ENCODE measurements around the gene COG5. TPM values are rescaled to one million over a fixed set of nuclear protein-coding genes. Genes with fewer than 3 reads are reported as not detected.

Gene COG5
- polyA plus RNA-seq, 1 of the 3 experiments (the other 2 are of a cell fraction): 21.2 TPM

DNA sequence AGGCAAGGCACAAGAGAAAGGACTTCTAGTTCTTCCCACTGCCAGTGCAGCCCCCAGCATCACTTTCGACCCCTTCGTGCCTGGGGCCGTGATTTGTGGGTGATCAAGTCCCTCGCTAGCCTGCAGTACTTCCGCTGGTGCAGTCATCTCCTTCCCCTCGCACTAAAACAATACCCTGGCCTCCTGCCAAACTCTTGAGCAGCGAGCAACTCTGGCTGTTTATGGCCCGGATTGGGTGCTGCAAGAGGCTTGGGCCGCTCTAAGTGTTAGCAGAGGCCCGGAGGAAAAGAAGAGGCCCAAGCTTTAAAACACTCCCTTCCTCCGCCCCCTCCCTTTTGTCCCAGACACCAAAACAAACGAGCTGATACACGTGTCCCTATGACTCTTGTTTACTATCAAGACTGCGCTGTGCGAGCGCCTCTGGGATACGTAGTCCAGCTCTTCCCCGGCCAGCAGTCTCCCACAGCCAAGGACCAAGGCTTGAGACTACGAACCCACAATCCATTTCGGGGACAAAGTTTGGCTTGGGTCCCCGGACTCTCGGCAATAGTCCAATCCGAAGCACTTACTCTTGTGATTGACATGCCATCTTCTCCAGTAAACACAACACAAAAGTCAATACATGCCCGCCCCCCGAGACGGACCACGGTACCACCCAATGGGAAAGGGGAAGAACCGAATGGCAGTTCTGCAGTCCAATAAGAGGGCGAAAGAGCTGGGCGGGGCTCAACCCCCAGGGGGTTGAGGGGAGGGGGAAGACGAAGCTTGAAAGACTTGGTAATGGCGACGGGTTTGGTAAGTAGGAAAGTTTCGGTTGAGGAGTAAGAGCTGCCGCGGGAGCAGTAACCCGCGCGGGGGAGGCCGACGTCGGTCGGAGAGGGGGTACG is 395.2 kb downstream of the COG5 start, which contains the start of gene HBP1:
Gene HBP1, plus strand, starts transcription at position 771 of the 887 bp plus-strand sequence. CDS start 10,891 bp downstream, outside the sequence.
- WGBS (ENCODE audit: low lambda C conversion rate): 1% methylated on average over 44 of the region's 44 CpGs
- H3K4me2 ChIP-seq: peak within 1 kb of the TSS; percentile 97
- peaks cover 21% of the 10 kb centered on the region for H3F3A ChIP-seq (replicated peaks; ENCODE audit: insufficient read depth)
- ChIA-PET POLR2A (interaction anchor here (0.6 to 3.2 kb wide), 10 partner anchors 12 to 1111 kb away, joined by 3 to 19 read pairs (median 4); partner anchors contain the start of genes CBLL1, COG5, DUS4L and GPR22), CTCF (interaction anchor here (0.6 to 6.3 kb wide), 16 partner anchors 8 to 706 kb away, joined by 3 to 77 read pairs (median 4); partner anchors contain the start of gene CCDC71L)
- peak; percentile 95 for DNase-seq
- H3K4me1 ChIP-seq (ENCODE audit: control insufficient read depth in 1 of 2, insufficient read depth in 2 of 2, low read depth in 1 of 2, low read length in 1 of 2): peaks cover 0 to 13% of the 10 kb centered on the region in 2 experiments; a peak in 2 of 4 replicates
- H2AFZ ChIP-seq (ENCODE audit: low read depth): peak within 1 kb of the TSS; percentile 92
- peak within 1 kb of the TSS; percentile 90 for H3K9ac ChIP-seq
- H3K27ac ChIP-seq (ENCODE audit: low read depth in 2 of 2, low read length in 1 of 2): peak within 1 kb of the TSS; percentile 97 to 98
- H3K9me3 ChIP-seq: no peaks in the 10 kb centered on the region
- H3K36me3 ChIP-seq (replicated peaks in 1 of 2; ENCODE audit: control insufficient read depth in 1 of 2, insufficient read depth in 2 of 2, low read length in 1 of 2): peaks cover 0 to 11% of the 10 kb centered on the region in 2 experiments
- peaks cover 36% of the 10 kb centered on the region for H3K79me2 ChIP-seq (ENCODE audit: insufficient read depth)
- no peaks in the 10 kb centered on the region for H3K27me3 ChIP-seq (ENCODE audit: insufficient read depth)
- no peaks in the 10 kb centered on the region for H3K9me2 ChIP-seq
- peak within 1 kb of the TSS; percentile 87 to 89 for H3K4me3 ChIP-seq (ENCODE audit: low read depth in 2 of 2, low read length in 1 of 2)
- peaks cover 35% of the 10 kb centered on the region for H4K20me1 ChIP-seq (ENCODE audit: insufficient read depth)
- TF ChIP-seq GABPA (IDR thresholded peaks at IDR 0.05; ENCODE audit: low read depth) (peak; percentile 53), MEF2A (IDR thresholded peaks at IDR 0.05; ENCODE audit: borderline replicate concordance, low read depth) (no peak), JUND (IDR thresholded peaks at IDR 0.05) (no peak), FOXM1 (IDR thresholded peaks at IDR 0.05; ENCODE audit: low read depth) (no peak), RCOR1 (IDR thresholded peaks at IDR 0.05; ENCODE audit: low read length) (0 out of 2 replicates have a peak, but pooled peaks have one; percentile 4), ZBTB33 (IDR thresholded peaks at IDR 0.05; ENCODE audit: borderline replicate concordance, low read depth) (peak; percentile 83), REST (IDR thresholded peaks at IDR 0.05; ENCODE audit: low read depth, low read length) (no peak), EP300 (IDR thresholded peaks at IDR 0.05; ENCODE audit: borderline replicate concordance in 1 of 2, low read depth in 1 of 2, low read length in 1 of 2) (no peak), GATA2 (CRISPR knock-in tag; IDR thresholded peaks at IDR 0.05) (no peak; the same call in 1 of the 2 replicates), TAF1 (IDR thresholded peaks at IDR 0.05; ENCODE audit: borderline replicate concordance, low read depth, low read length) (peak; percentile 75), NFIC (IDR thresholded peaks at IDR 0.05; ENCODE audit: borderline replicate concordance) (peak; percentile 82), FOSL2 (IDR thresholded peaks at IDR 0.05; ENCODE audit: borderline replicate concordance, low read depth) (peak; percentile 12; the same call in 1 of the 2 replicates), TCF12 (IDR thresholded peaks at IDR 0.05) (0 out of 2 replicates have a peak, but pooled peaks have one; percentile 2), YY1 (IDR thresholded peaks at IDR 0.05; ENCODE audit: low read depth) (peak; percentile 88), POLR2AphosphoS5 (IDR thresholded peaks at IDR 0.05; ENCODE audit: low read depth, low read length) (peak; percentile 69), ELF1 (IDR thresholded peaks at IDR 0.05) (no peak; the same call in 1 of the 2 replicates), RXRA (IDR thresholded peaks at IDR 0.05; ENCODE audit: borderline replicate concordance, low read depth) (no peak), FOXJ3 (CRISPR knock-in tag; IDR thresholded peaks at IDR 0.05) (peak; percentile 99)
- TF ChIP-seq, protein P1, sequence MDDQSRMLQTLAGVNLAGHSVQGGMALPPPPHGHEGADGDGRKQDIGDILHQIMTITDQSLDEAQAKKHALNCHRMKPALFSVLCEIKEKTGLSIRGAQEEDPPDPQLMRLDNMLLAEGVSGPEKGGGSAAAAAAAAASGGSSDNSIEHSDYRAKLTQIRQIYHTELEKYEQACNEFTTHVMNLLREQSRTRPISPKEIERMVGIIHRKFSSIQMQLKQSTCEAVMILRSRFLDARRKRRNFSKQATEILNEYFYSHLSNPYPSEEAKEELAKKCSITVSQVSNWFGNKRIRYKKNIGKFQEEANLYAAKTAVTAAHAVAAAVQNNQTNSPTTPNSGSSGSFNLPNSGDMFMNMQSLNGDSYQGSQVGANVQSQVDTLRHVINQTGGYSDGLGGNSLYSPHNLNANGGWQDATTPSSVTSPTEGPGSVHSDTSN (IDR thresholded peaks at IDR 0.05): peak; percentile 100
- TF ChIP-seq, protein P2, sequence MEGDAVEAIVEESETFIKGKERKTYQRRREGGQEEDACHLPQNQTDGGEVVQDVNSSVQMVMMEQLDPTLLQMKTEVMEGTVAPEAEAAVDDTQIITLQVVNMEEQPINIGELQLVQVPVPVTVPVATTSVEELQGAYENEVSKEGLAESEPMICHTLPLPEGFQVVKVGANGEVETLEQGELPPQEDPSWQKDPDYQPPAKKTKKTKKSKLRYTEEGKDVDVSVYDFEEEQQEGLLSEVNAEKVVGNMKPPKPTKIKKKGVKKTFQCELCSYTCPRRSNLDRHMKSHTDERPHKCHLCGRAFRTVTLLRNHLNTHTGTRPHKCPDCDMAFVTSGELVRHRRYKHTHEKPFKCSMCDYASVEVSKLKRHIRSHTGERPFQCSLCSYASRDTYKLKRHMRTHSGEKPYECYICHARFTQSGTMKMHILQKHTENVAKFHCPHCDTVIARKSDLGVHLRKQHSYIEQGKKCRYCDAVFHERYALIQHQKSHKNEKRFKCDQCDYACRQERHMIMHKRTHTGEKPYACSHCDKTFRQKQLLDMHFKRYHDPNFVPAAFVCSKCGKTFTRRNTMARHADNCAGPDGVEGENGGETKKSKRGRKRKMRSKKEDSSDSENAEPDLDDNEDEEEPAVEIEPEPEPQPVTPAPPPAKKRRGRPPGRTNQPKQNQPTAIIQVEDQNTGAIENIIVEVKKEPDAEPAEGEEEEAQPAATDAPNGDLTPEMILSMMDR (IDR thresholded peaks at IDR 0.05): no peak
- TF ChIP-seq, protein P3, sequence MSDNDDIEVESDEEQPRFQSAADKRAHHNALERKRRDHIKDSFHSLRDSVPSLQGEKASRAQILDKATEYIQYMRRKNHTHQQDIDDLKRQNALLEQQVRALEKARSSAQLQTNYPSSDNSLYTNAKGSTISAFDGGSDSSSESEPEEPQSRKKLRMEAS (IDR thresholded peaks at IDR 0.05; ENCODE audit: low read depth): peak; percentile 100
- TF ChIP-seq, protein P4, sequence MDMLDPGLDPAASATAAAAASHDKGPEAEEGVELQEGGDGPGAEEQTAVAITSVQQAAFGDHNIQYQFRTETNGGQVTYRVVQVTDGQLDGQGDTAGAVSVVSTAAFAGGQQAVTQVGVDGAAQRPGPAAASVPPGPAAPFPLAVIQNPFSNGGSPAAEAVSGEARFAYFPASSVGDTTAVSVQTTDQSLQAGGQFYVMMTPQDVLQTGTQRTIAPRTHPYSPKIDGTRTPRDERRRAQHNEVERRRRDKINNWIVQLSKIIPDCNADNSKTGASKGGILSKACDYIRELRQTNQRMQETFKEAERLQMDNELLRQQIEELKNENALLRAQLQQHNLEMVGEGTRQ (IDR thresholded peaks at IDR 0.05; ENCODE audit: borderline replicate concordance, low read depth, low read length): no peak

Data from SK-N-SH (cell line).